MV-4-11 (cell line): ENCODE results near the gene SERPINB1.

Experiments used
- DNase-seq: peaks from one replicate; lab custom pipeline; 2025; lab: John Stamatoyannopoulos, UW

The SERPINB1 gene

DNA sequence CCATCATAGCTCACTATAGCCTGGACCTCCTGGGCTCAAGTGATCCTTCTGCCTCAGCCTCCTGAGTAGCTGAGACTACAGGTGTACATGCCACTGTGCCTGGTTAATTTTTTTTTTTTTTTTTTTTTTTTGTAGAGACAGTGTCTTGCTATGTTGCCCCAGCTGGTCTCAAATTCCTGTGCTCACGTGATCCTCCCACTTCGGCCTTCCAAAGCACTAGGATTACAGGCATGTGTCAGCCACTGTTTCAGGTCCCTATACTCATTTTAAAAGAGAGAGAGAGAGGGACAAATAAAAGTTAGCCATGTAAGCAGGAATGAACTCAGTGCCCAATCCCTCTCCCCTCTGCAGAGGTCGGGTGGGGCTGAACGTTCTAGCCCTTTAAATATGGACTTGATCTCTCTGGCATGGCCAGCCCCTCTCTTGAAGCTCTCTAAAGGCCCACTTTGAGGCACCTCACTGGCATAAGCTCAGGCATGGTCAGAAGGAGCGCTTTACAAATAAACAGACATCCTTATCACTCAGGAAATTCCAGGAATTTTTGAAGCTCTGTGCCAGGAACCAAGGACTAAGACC, 9.0 kb upstream of the SERPINB1 start:
- DNase-seq = no peak

DNA sequence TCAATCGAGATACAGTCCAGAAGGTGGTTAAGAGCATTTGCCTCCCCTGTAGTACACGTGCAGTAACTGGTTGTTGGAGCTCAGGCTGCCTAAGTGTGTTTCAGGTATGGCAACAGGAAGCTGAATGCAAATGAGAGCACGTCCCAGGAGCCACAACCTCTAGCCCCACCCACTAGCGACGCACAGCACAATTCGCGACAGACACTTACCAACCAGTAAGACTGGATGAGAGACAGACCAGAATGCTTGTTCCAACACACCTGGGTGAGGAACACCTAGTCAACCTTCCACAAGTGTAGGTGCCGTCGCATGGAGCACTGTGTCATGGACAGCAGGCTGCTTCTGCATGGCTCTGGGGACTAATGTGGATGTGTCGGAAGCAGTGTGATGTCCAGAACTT, 7.2 kb upstream of the SERPINB1 start:
- DNase-seq = no peak

DNA sequence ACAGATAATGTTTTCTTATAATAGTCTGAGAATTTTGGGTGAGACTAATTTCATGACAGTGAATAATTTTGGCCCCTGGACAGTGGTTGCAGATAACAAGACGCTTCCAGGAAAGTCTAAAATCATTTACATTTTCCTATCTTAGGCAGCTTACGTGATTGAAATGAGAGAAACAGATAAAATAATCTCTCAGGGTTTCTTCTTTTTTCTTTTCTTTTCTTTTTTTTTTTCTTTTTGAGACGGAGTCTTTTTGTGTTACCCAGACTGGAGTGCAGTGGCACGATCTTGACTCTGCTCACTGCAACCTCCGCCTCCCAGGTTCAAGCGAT, 4.2 kb upstream of the SERPINB1 start:
- DNase-seq = no peak

DNA sequence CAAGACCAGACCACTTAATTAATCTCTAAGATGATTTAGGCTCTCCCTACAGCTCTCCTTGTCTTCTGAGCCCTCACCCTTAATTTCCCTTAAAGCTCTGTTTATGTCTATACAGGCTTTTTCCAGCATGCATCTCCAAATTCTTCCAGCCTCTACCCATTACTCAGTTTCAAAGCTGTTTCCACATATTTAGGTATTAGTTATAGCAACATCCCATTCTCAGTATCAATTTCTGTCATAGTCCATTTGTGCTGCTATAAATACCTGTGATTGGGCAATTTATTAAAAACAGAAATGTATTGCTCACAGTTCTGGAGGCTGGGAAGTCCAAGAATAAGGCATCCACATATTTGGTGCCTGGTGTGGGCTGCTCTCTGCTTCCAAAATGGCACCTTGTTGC, 2.3 kb upstream of the SERPINB1 start:
- no peak for DNase-seq

DNA sequence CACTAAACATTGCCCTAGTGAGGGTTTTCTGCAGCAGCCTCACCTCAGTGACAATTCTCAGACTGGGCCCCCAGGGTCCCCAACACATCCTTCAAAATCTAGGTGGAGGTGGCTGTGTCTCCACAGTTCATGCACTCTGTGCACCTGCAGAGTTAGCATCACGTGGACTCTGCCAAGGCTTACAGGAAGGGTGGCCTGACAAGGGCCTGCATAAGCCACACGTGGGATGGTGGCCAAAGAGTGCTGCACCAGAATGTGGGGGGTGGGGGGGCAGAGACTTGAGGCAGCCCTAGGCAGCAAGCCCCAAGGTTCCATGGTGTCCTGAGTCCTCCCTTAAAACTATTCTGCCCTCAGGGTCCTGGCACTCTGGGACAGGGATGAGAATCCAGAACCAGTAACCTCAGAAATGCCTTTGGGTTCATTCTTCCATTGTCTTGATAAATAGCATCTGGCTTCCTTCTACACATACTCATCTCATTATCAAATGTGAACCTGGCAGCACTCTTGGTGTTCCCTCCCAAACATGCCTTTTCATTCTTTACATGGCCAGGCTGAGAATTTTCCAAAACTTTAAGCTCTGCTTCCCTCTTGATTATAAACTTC, 1.6 kb upstream of the SERPINB1 start:
- DNase-seq = no peak

DNA sequence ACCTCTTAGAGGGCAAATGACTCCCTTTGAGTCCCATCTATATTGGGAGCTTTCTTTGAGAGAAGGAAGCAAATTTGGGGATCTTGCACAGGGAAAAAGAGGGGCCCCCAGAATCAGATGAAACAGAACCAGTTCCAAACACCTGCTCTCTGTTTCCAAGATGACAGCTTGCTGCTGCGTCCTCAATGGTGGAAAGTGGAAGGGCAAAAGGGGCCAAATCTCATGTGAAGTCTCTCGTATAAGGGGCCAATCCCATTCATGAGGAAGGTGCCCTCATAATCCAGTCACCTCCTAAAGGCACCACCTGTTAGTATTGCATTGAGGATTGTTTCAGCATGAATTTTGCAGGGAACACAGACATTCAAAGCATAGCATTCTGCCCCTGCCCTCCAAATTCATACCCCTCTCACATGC, 483 bp upstream of the SERPINB1 start:
- DNase-seq = no peak

DNA sequence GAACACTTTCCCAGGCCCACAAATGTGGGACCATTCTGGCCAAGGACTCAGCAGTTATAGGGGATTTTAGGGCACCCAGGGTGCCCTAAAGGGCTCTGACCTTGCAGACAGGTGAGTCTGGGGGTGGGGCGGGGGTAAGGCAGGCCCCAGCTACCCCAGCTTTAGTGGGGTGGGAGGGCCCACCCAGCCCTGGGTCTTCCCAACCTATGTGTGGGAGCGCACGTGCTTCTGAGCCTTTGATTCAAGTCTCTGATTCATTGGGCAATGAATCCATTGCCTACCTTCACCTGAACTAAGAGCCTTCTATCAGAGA, 958 bp downstream of the SERPINB1 start:
- DNase-seq = no peak

DNA sequence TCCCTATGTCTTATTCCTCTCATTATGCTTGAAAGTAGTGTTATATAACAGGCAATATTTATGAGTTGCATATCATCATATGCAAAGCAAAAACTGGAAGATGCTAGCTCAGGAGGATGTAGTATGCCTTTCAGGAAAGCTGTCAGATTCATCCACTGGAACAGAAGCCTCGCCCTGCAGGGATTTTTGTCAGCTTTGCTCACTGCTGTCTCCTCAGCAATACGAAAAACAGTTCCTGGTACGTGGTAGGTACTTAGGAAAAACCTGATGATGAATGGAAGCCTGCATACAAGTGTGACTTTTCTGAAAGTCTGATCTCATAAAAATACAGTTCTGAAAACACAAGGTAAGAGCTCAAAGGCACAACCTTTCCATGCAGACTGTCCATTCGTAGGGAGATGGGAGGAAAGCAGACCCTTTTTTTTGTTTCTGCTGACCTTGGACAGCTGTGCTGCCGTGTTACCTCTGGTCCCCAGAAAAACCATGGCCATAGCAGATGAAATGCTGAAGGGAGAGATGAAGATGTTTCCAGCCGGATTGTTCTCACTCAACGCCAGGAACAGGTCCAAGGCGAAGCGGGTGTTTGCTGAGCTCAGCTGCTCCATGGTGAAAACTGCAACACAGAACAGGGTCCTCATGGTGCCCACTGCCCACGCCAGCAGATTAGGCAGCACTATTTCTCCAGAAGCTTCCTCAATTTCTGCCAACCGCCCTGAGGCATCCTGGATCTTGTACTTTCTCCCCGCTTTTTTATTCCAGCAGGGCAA, 1.5 kb downstream of the SERPINB1 start:
- no peak for DNase-seq

DNA sequence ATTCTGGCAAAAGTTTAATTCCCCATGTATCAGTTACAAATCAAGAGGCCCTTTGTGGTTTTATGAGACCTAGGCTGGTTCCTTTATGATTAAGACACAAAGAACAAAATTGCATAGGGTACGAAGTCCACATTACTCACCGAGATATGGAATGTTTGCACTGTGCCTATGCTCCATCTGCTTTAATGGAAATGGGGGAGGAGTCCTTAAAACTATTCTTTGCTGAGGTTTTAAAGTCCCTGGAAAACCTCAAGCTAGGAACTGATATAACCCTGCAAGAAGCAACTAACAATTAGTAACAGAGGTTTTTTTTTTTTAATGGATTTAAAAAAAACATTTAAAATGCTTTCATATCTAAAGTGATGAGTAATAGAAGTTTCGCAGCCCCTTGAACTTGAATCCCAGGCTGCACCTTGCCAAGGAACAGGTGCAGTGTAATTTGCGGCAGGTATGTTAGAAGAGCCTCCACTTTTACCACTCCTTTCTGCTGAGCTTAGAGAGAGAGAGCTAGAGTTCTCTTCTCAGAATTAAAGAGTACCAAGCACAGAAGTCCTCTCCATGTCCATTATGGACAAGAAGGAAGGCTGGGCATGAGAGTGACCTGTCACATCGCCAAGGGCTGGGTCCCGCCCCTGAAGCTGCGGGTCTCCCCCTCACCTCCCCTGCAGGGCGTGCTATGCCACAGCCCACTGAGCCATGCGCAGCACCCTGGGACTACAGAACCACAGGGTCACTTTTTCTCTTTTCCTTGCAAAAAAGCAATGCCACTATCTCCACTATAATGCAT, 2.3 kb downstream of the SERPINB1 start:
- DNase-seq = no peak

DNA sequence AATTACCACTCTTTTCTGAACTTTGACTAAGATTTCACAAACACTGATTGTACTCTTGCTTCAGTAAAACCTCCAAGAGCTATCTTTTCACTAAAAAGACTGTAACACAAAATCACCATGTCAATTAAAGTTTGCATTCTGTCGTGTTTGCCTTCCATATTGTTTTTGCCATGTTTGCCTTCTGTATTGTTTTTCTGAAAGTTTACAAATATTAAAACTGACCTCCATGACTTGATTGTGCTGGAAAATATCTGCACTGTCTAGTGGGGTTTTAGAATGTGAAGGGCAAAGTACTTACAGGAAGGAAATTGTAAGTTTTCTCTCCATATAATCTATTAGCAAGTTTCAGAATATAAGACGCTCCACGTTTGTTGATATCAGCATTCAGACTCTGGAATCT, 3.4 kb downstream of the SERPINB1 start:
- DNase-seq = no peak

DNA sequence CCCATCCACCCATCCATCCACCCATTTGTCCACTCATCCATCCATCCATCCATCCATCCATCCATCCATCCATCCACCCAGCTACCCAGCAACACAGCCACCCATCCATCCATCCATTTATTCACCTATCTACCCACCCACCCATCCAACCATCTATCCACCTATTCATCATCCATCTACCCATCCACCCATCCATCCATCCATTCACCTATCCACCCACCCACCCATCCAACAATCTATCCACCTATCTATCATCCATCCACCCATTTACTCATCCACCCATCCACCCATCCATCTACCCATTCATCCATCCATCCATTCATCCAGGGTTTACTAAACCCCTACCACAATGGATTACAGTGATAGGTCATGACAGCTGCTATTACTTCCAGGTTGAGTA, 7.4 kb downstream of the SERPINB1 start:
- no peak for DNase-seq

DNA sequence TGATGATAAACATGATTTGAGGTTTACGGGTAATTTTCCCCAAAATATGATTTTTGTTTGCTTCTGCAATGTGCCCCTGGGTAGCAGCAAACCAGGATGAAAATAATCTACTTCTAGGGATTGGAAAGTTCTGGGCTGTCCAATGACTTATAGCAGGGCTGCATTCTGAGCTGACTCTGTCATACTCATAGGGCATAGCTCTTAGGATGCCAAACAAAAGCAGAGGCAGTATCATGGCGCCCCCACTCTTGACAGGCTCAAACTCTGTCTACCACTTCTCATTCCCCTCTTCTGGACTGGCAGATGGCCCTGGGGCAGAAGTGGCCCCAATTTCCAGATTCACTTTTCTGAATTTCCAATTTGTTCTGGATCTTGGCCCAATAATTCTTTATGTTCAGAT, 10.3 kb downstream of the SERPINB1 start:
- no peak for DNase-seq

DNA sequence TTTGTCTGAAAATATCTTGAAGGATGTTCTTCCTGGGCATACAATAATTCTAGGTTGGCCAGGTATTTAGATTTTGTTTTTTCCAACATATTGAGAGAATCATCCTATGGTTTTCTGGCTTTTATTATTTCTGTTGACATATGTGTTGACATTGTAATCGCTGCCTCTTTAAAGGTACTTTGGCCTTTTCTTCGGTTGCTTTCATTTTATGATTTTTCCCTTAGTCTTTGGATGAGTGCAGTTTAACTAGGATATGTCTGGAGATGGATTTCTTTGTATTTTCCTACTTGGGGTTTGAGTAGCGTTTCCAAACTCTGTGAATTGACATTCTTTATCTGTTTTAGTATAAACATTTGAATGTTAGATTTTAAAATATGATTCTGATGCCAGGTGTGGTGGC, 11.5 kb downstream of the SERPINB1 start:
- DNase-seq = no peak

DNA sequence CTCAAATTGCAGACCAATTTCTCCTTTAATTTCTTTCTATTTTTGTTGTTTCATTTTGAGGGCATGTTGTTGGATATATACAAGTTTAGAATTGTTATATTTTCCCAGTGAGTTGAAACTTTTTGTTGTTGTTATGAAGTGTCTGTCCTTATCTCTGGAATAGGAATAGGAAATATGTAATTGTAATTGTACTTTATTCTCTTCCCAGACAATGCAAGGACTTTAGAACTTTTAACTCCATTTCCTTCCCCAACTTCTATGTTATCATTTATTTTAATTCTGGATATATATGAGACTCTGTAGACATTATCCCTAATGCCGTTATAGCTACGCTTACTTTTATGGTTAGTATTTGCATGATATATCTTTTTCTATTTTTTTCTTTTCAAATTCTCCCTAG, 12.4 kb downstream of the SERPINB1 start:
- DNase-seq = no peak

DNA sequence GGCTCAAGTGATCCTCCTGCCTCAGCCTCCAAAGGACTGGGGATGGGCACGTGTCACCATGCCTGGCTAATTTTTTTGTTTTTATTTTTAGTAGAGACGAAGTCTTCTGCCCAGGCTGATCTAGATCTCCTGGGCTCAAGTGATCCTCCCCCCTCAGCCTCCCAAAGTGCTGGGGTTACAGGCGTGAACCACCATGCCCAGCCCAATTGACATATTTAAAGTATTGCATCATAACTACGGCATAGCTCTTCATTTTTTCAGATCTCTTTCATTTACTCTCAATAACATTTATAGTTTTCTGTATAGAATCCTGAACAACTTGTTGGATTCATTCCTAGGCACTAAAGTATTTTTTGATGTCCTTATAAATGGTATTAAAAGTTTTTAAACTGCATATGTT, 13.0 kb downstream of the SERPINB1 start:
- no peak for DNase-seq

DNA sequence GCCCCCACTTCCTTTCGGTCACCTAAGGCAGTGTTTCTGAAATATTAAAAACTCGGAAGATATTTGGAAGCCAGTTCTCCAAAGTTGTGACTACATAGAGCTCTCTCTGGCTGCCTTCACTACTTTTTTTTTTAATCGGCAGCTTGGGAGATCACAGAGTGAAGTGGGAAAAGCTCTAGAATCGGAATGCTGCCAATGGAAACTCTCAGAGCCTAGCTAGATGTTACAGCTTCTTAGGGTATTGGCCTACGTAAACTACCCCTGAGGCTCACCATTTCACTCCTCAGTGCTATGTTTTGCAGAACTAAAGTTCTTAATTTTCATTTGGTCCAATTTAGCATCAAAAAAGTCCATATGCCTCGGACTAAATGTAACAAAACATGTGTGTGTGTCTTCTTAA, 14.5 kb downstream of the SERPINB1 start:
- DNase-seq = no peak

DNA sequence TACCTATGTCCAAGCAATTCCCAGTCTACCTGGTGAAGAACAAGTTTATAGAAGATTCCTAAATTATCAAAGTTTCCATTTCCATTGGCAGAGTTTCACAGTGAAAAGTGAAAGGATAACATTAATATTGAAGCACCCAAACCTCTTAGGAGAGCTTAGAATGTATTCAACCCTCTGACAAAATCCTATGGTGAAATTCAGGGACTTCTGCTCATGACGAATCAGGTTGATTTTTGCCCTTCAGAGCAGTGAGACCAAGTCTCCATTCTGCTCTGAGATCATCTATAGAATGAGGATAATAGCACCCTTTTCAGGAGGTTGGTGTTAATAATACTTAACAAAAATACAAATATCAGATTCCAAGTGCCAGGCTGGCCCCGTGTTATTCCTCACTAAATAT, 15.5 kb downstream of the SERPINB1 start:
- DNase-seq = no peak

DNA sequence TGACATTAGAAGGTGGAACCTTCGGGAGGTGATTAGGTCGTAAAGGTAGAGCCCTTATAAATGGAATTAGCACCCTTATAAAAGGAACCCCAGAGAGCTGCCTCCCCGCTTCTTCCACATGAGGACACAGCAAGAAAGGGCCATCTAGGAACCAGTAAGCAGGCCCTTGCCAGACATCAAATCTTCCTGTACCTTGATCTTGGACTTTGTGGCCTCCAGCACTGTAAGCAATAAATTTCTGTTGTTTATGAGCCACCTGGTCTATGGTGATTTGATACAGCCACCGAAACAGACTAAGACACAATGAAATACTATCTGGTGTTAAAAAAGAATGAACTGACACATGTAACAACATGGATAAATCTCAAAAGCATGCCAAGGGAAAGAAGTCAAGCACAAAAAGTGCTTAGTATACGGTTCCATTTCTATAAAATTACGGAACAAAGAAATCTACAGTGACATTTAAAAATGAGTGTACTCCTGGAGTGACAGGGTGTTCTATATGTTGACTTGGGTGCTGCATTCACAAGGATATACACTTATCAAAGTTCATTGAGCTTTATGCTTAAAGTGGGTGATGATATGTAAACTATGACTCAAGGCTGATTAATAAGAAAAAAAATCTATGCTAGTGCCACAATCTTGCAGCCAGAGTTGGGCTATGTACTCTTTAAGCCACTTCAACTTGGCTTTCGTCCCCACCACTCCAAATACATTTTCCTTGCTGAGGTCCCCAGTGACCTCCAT, 18.4 kb downstream of the SERPINB1 start:
- DNase-seq = no peak

DNA sequence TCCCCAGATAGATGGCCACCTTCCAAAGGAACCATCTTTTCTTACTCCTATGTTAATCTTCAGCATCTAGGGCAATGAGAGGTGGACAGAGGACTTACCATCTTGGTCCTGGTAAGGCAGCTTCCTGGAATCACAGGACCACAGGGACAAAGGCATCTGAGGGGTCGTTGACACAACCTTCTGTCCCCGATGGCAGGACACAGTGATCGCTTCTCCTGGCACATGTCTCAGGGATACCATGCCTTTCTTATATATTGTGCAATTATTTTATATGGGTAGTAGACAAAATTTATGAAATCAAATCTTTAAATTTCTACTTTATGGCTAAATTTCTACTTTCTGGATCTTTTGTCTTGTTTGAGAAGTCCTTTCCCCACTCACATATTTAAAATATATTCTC, 20.1 kb downstream of the SERPINB1 start:
- DNase-seq = no peak

DNA sequence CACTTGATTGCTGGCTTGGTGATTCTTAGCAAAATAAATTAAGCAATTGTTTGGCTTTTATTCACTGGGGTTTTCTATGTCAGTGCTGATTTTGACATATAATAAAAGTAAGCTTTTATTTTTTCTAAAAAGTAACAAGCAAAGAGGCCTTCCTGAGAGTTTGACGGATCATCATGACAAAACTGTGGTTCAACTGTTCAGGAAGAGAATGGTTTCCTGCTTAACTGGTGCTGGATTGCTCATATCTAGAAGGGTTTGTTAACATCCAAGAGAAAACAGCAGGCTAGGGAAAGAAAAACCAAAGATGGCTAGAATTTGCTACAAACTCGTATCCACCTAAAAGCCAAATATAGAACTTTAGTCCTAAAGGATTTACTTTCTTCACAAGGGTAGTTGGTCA, 21.2 kb downstream of the SERPINB1 start:
- DNase-seq = peak; percentile 55

DNA sequence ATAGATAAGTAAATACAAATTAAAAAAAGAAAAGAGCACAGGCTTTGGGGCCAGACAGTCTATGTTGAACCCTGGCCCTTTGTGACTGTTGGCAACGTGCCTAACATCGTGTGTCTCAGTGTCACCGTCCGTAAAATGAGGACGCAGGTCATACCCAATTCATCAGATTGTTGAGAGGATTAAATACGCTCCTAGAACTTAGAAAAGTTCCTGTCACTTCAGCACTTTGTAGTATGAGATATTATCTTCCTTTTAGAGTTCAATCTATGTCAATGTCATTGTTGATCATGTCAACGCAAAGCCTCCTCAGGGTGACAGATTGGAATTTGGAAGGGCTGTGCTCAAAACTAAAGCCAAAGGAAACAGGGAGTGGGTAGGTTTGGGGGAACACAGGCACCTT, 21.7 kb downstream of the SERPINB1 start:
- no peak for DNase-seq

DNA sequence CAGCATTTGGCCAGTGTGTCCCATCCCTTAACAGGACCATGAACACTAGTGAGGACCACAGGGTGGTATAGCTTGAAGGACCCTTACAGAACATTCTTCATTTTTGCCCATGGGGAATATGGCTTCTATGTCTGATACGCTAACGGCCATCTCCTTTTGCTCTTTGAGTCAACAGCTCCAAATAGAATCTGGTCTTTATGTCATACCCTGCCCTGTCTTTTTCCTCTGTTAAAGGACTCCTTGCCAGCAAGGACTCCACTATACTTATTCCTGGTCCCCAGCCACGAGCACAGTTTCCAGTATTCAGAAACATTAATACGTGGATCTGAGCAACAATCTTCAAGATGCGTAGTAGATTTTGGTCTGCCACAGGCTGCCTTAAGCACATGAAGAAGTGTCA, 22.5 kb downstream of the SERPINB1 start:
- no peak for DNase-seq

DNA sequence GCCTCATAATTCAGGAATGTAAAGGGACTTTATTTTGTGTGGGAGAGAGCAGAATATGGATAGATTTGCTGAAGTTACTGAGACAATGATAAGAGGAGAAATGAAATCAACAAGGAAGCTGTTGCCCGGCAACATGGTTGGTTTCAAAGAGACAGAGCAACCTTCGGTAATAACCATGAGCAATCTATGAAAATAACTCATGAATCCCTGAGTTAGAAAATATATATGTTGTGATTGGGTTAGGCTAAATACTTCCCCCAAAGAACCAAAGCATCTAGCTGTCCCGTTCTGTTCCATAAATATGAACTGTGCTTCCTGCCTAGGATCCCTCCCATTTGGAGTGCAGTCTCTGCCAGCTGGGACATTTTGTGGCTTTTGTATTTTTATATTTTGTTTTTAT, 23.1 kb downstream of the SERPINB1 start:
- peak; percentile 12 for DNase-seq
